CD4-positive, alpha-beta T cell treated with Interleukin-15 for 4 hours (primary cell): Measurements from ENCODE around the gene NEDD9.

ENCODE experiments used
- DNase-seq: peaks from one replicate; pipeline ENCODE4 v3.0.0-alpha.2; 2020; ENCODE audit warnings: low spot score

Gene NEDD9

GRCh38 chr6:11260249-11261038, 28.0 kb upstream of the NEDD9 start:
- DNase-seq: peak; percentile 35

- DNase-seq: peak; percentile 83
Observed at GRCh38 chr6:11258260-11259237, 26.1 kb upstream of the NEDD9 start.

- no peak for DNase-seq
Observed at GRCh38 chr6:11255610-11256009, 23.1 kb upstream of the NEDD9 start.

GRCh38 chr6:11253594-11253993, 21.1 kb upstream of the NEDD9 start:
- no peak for DNase-seq

GRCh38 chr6:11251553-11252360, 19.3 kb upstream of the NEDD9 start:
- no peak for DNase-seq

GRCh38 chr6:11250108-11250507, 17.6 kb upstream of the NEDD9 start:
- no peak for DNase-seq

- no peak for DNase-seq
Observed at GRCh38 chr6:11248974-11249761, 16.7 kb upstream of the NEDD9 start.

GRCh38 chr6:11246722-11247121, 14.3 kb upstream of the NEDD9 start:
- no peak for DNase-seq

GRCh38 chr6:11245381-11246256, 13.2 kb upstream of the NEDD9 start:
- DNase-seq: no peak

GRCh38 chr6:11244387-11245126, 12.1 kb upstream of the NEDD9 start:
- DNase-seq: no peak

- no peak for DNase-seq
Observed at GRCh38 chr6:11243861-11244260, 11.4 kb upstream of the NEDD9 start.

GRCh38 chr6:11242711-11243110, 10.2 kb upstream of the NEDD9 start:
- no peak for DNase-seq

- no peak for DNase-seq
Observed at GRCh38 chr6:11241793-11242201, 9.3 kb upstream of the NEDD9 start.

- DNase-seq: no peak
Observed at GRCh38 chr6:11241154-11241792, 8.8 kb upstream of the NEDD9 start.

GRCh38 chr6:11237956-11238355, 5.5 kb upstream of the NEDD9 start:
- DNase-seq: no peak

GRCh38 chr6:11237428-11237827, 5.0 kb upstream of the NEDD9 start:
- DNase-seq: no peak

- DNase-seq: no peak
Observed at GRCh38 chr6:11236915-11237314, 4.4 kb upstream of the NEDD9 start.

GRCh38 chr6:11236076-11236750, 3.7 kb upstream of the NEDD9 start:
- DNase-seq: peak; percentile 72

- DNase-seq: no peak
Observed at GRCh38 chr6:11235062-11235461, 2.6 kb upstream of the NEDD9 start.
